GM19468 (cell line): ENCODE results near the gene TBC1D19.

Experiments
- ATAC-seq: cut with Tn5 transposase; IDR thresholded peaks from one replicate; pipeline ENCODE4 v1.9.1; 2021; ENCODE audit warnings: mild to moderate bottlenecking, moderate library complexity, moderate number of reproducible peaks; ENCODE audit not compliant: unreplicated experiment; ENCODE audit errors: extremely low read depth

TBC1D19 gene

GRCh38 chr4:26765515-26765914 is 181.6 kb downstream of the TBC1D19 start:
- no peak for ATAC-seq

GRCh38 chr4:26766141-26766540 is 182.3 kb downstream of the TBC1D19 start:
- ATAC-seq: no peak

- no peak for ATAC-seq
These were observed 188.4 kb downstream of the TBC1D19 start for GRCh38 chr4:26772096-26772873.

- no peak for ATAC-seq
These were observed 195.3 kb downstream of the TBC1D19 start for GRCh38 chr4:26779224-26779623.

GRCh38 chr4:26779674-26780073 is 195.8 kb downstream of the TBC1D19 start:
- no peak for ATAC-seq

- no peak for ATAC-seq
These were observed 196.7 kb downstream of the TBC1D19 start for GRCh38 chr4:26780539-26780938.

- no peak for ATAC-seq
These were observed 198.4 kb downstream of the TBC1D19 start for GRCh38 chr4:26782168-26782829.

- no peak for ATAC-seq
These were observed 198.9 kb downstream of the TBC1D19 start for GRCh38 chr4:26782830-26783202.

- ATAC-seq: no peak
These were observed 200.5 kb downstream of the TBC1D19 start for GRCh38 chr4:26784207-26784865.

- no peak for ATAC-seq
These were observed 201.4 kb downstream of the TBC1D19 start for GRCh38 chr4:26785312-26785711.

GRCh38 chr4:26785810-26786209 is 201.9 kb downstream of the TBC1D19 start:
- ATAC-seq: no peak

- ATAC-seq: no peak
These were observed 203.0 kb downstream of the TBC1D19 start for GRCh38 chr4:26786916-26787315.

- ATAC-seq: no peak
These were observed 203.8 kb downstream of the TBC1D19 start for GRCh38 chr4:26787461-26788340.

GRCh38 chr4:26788341-26788733 is 204.5 kb downstream of the TBC1D19 start:
- ATAC-seq: no peak

- ATAC-seq: no peak
These were observed 205.3 kb downstream of the TBC1D19 start for GRCh38 chr4:26789208-26789607.

GRCh38 chr4:26791346-26791745 is 207.5 kb downstream of the TBC1D19 start:
- no peak for ATAC-seq

- no peak for ATAC-seq
These were observed 208.8 kb downstream of the TBC1D19 start for GRCh38 chr4:26792639-26793038.

- ATAC-seq: no peak
These were observed 209.9 kb downstream of the TBC1D19 start for GRCh38 chr4:26793735-26794134.

- ATAC-seq: no peak
These were observed 212.2 kb downstream of the TBC1D19 start for GRCh38 chr4:26796081-26796480.

- no peak for ATAC-seq
These were observed 218.9 kb downstream of the TBC1D19 start for GRCh38 chr4:26802790-26803189.
